IMR-90 (cell line): ENCODE data around the gene PRKCH. TPM values are rescaled to one million over a fixed set of nuclear protein-coding genes. Genes with fewer than 3 reads are reported as not detected.

ENCODE experiments used
- ATAC-seq: fragments of 200-7000 bp; cut with Tn5 transposase; 2 replicates; pipeline ENCODE4 v1.9.1; 2020; ENCODE audit warnings: low read depth, mild to moderate bottlenecking, moderate library complexity
- BruUV-seq: library from RNA; stranded (reverse); fragments of 400-500 nt; replicated peaks from 2 replicates; lab custom pipeline; 2021; lab: Mats Ljungman, UMichigan
- CTCF ChIA-PET: fragments of 300-600 bp; formaldehyde crosslinking; extraction: SDS; loops from one replicate; lab custom pipeline; 2021; ENCODE audit warnings: antibody characterized with exemption; lab: Yijun Ruan, JAX
- POLR2A ChIA-PET: fragments of 300-600 bp; sonication (Branson Sonifier 250); formaldehyde crosslinking; loops from one replicate; lab custom pipeline; 2022; ENCODE audit warnings: antibody characterized with exemption; ENCODE audit not compliant: unreplicated experiment; lab: Charles Lee
- DNase-seq: peaks from one replicate; pipeline ENCODE4 v3.0.0; 2013
- H2AFZ ChIP-seq: replicated peaks from 2 replicates; pipeline ENCODE3; 2013; ENCODE audit warnings: low read length, mild to moderate bottlenecking; ENCODE audit not compliant: poor library complexity
- H2AK5ac ChIP-seq: 2 replicates; pipeline ENCODE4 v1.6.1; 2013; ENCODE audit warnings: low read depth, low read length, inconsistent platforms
- H2AK9ac ChIP-seq: replicated peaks from 2 replicates; pipeline ENCODE3; 2013; ENCODE audit warnings: mild to moderate bottlenecking, low read depth, low read length, moderate library complexity; ENCODE audit not compliant: poor library complexity
- H2BK120ac ChIP-seq: 2 replicates; pipeline ENCODE4 v1.6.1; 2013; ENCODE audit warnings: low read depth, low read length, inconsistent platforms
- H2BK15ac ChIP-seq: 3 replicates; pipeline ENCODE4 v1.6.1; 2013; ENCODE audit warnings: low read depth, low read length, inconsistent platforms
- H2BK20ac ChIP-seq: 2 replicates; pipeline ENCODE4 v1.6.1; 2013; ENCODE audit warnings: low read depth, mild to moderate bottlenecking, inconsistent platforms, low read length, moderate library complexity
- H2BK5ac ChIP-seq: 2 replicates; pipeline ENCODE4 v1.6.1; 2013; ENCODE audit warnings: mild to moderate bottlenecking, low read depth, low read length, inconsistent platforms; ENCODE audit not compliant: poor library complexity, severe bottlenecking
- H3K14ac ChIP-seq: replicated peaks from 2 replicates; pipeline ENCODE4 v1.6.1; 2013; ENCODE audit warnings: low read depth, low read length, inconsistent platforms
- H3K18ac ChIP-seq: 2 replicates; pipeline ENCODE4 v1.6.1; 2013; ENCODE audit warnings: low read depth, low read length, control low read depth
- H3K23ac ChIP-seq: 2 replicates; pipeline ENCODE4 v1.6.1; 2013; ENCODE audit warnings: low read depth, low read length, inconsistent platforms
- H3K27ac ChIP-seq: 2 replicates; pipeline ENCODE4 v1.5.1; 2013; ENCODE audit warnings: mild to moderate bottlenecking, control low read depth, low read length; ENCODE audit not compliant: insufficient read depth
- H3K27me3 ChIP-seq: 2 replicates; pipeline ENCODE4 v1.6.1; 2013; ENCODE audit warnings: low read length; ENCODE audit not compliant: control insufficient read depth, insufficient read depth
- H3K36me3 ChIP-seq: 2 replicates; pipeline ENCODE4 v1.6.1; 2013; ENCODE audit warnings: low read length, mixed read lengths; ENCODE audit not compliant: control insufficient read depth, insufficient read depth
- H3K4ac ChIP-seq: 2 replicates; pipeline ENCODE4 v1.6.1; 2013; ENCODE audit warnings: low read depth, low read length, inconsistent platforms
- H3K4me1 ChIP-seq: 2 replicates; pipeline ENCODE4 v1.6.1; 2013; ENCODE audit warnings: low read length, mixed read lengths; ENCODE audit not compliant: control insufficient read depth, insufficient read depth
- H3K4me2 ChIP-seq: 2 replicates; pipeline ENCODE4 v1.6.1; 2013; ENCODE audit warnings: low read depth, mild to moderate bottlenecking, control low read depth, low read length, moderate library complexity
- H3K4me3 ChIP-seq: 2 replicates; pipeline ENCODE4 v1.5.1; 2013; ENCODE audit warnings: low read depth, mild to moderate bottlenecking, control low read depth, low read length, moderate library complexity; ENCODE audit not compliant: insufficient read depth
- H3K56ac ChIP-seq: 2 replicates; pipeline ENCODE4 v1.6.1; 2013; ENCODE audit warnings: low read length, inconsistent platforms; ENCODE audit not compliant: insufficient read depth; ENCODE audit errors: extremely low read depth
- H3K79me1 ChIP-seq, 2 experiments: 2 replicates each; pipeline ENCODE4 v1.6.1; 2013; ENCODE audit warnings: low read length in 2 of 2, inconsistent platforms in 1 of 2, low read depth in 1 of 2
- H3K9ac ChIP-seq: 2 replicates; pipeline ENCODE4 v1.6.1; 2013; ENCODE audit warnings: low read depth, low read length, control low read depth
- H3K9me1 ChIP-seq: 2 replicates; pipeline ENCODE4 v1.6.1; 2013; ENCODE audit warnings: low read length, inconsistent platforms; ENCODE audit not compliant: insufficient read depth
- H3K9me3 ChIP-seq: 2 replicates; pipeline ENCODE4 v1.6.1; 2013; ENCODE audit warnings: low read length; ENCODE audit not compliant: control insufficient read depth, insufficient read depth
- H4K20me1 ChIP-seq: 2 replicates; pipeline ENCODE4 v1.6.1; 2013; ENCODE audit warnings: low read length, inconsistent platforms; ENCODE audit not compliant: insufficient read depth
- H4K5ac ChIP-seq: 2 replicates; pipeline ENCODE4 v1.6.1; 2013; ENCODE audit warnings: mild to moderate bottlenecking, low read depth, low read length, control low read depth
- H4K8ac ChIP-seq, 2 experiments: 2 replicates each; pipeline ENCODE4 v1.6.1; 2013; ENCODE audit warnings: low read depth in 2 of 2, low read length in 2 of 2, control low read depth in 1 of 2, inconsistent platforms in 1 of 2
- H4K91ac ChIP-seq: 2 replicates; pipeline ENCODE4 v1.6.1; 2013; ENCODE audit warnings: low read depth, low read length, inconsistent platforms; ENCODE audit not compliant: insufficient read depth
- CHD1 ChIP-seq: IDR thresholded peaks from 2 replicates; pipeline ENCODE4 v1.6.1; 2012; ENCODE audit warnings: low read depth, low read length, improper control_type of control experiment
- ELK1 ChIP-seq: fragments of 150-350 bp; IDR thresholded peaks from 2 replicates; pipeline ENCODE4 v1.6.1; 2016; ENCODE audit warnings: low read depth, mild to moderate bottlenecking, low read length, moderate library complexity, borderline replicate concordance
- MAZ ChIP-seq: IDR thresholded peaks from 2 replicates; pipeline ENCODE4 v1.6.1; 2012; ENCODE audit warnings: low read depth, mild to moderate bottlenecking, low read length, improper control_type of control experiment, moderate library complexity, borderline replicate concordance
- RAD21 ChIP-seq: IDR thresholded peaks from 2 replicates; pipeline ENCODE4 v1.6.1; 2012; ENCODE audit warnings: low read length, improper control_type of control experiment
- WGBS, 2 experiments: methylation state at CpG; one replicate each; pipeline versions ENCODE4 v1.1.5 to v1.1.7; 2013; ENCODE audit warnings: missing lambda C conversion rate in 2 of 2; ENCODE audit not compliant: insufficient read length in 1 of 2; ENCODE audit errors: extremely low coverage in 2 of 2; 5-methylcytosine and 5-hydroxymethylcytosine counted together
- dilution Hi-C: fragments of 300-500 bp; cut with HindIII; formaldehyde crosslinking; loops from one replicate; pipeline ENCODE4 v1.14.3; 2018; ENCODE audit warnings: low sequenced_read_pairs; ENCODE audit not compliant: unreplicated experiment
- in situ Hi-C: fragments of 300-500 bp; cut with MboI; formaldehyde crosslinking; loops from 3 replicates; pipeline ENCODE4 v1.14.3; 2019; ENCODE audit warnings: low sequenced_read_pairs, inconsistent platforms, mixed read lengths
- intact Hi-C: fragments of 100-400 bp; cut with micrococcal nuclease; formaldehyde crosslinking; loops from 2 replicates; pipeline ENCODE4 v1.10.0; 2022
- polyA plus RNA-seq, 3 experiments: library from polyadenylated mRNA; depleted of rRNA; stranded (reverse); fragments of >200 nt; gene quantifications; 2 replicates each; pipeline ENCODE4 v1.2.3, GENCODE V29; 2012; ENCODE audit warnings: low replicate concordance in 1 of 3
- total RNA-seq: library from RNA; depleted of rRNA; stranded (reverse); fragments of >200 nt; gene quantifications from 2 replicates; pipeline ENCODE4 v1.2.3, GENCODE V29; 2012

Gene PRKCH
- total and polyA plus RNA-seq, 2 of the 4 experiments (the other 2 are of a cell fraction) = 1.6 to 2.3 TPM

- Histone ChIP-seq H3K4me2 (no peak overlapping the region), H4K20me1 (no peaks in the 10 kb centered on the region), H3K27ac (no peak overlapping the region), H4K5ac (peak overlapping the region; percentile 59), H2AK9ac (no peak overlapping the region), H3K4me3 (no peak overlapping the region), H3K23ac (peak overlapping the region; percentile 48; the same call in 1 of the 2 replicates), H2BK120ac (peak overlapping the region; percentile 88), H3K79me1 (peaks cover 5 to 27% of the 10 kb centered on the region in 2 experiments; a peak in 3 of 4 replicates), H2BK20ac (peak overlapping the region; percentile 63), H3K4ac (peak overlapping the region; percentile 47), H2BK5ac (no peak overlapping the region), H3K27me3 (no peaks in the 10 kb centered on the region), H3K14ac (peak overlapping the region; percentile 30), H3K9ac (no peak overlapping the region), H3K56ac (no peak overlapping the region), H3K9me3 (no peaks in the 10 kb centered on the region), H4K8ac (peak overlapping the region; percentile 6 to 16), H3K18ac (peak overlapping the region; percentile 30), H2BK15ac (peak overlapping the region; percentile 81), H3K9me1 (peaks cover 24% of the 10 kb centered on the region), H3K4me1 (peaks cover 51% of the 10 kb centered on the region), H2AFZ (no peak overlapping the region), H4K91ac (peak overlapping the region; percentile 94), H2AK5ac (peak overlapping the region; percentile 97), H3K36me3 (no peaks in the 10 kb centered on the region)
- dilution Hi-C loops (no loop called here), in situ Hi-C loops (loop anchor here (25.0 kb wide), 1 partner anchor 932 kb away; the partner anchor contains the start of gene SIX1), intact Hi-C loops (no loop called here)
- no TSS peak for BruUV-seq
- no CpG with 5 or more reads among the region's 1 CpG for WGBS, 2 experiments
- ChIA-PET CTCF (no interaction called here), POLR2A (no interaction called here)
- ATAC-seq (no peak), DNase-seq (no peak)
- TF ChIP-seq CHD1 (no peak), RAD21 (no peak), ELK1 (no peak), MAZ (no peak)
Measured at GRCh38 chr14:61569308-61569707, 247.9 kb downstream of the PRKCH start.
